ENCODE measurements around the gene PCDH9.

Gene PCDH9

GRCh38 chr13:66759919-66760318 is 470.2 kb downstream of the PCDH9 start:
- no peak for DNase-seq (ENCODE audit: low read depth)
- H3K4me3 ChIP-seq (ENCODE audit: low read depth, low read length) = no peak overlapping the region
- TF ChIP-seq, protein P1, sequence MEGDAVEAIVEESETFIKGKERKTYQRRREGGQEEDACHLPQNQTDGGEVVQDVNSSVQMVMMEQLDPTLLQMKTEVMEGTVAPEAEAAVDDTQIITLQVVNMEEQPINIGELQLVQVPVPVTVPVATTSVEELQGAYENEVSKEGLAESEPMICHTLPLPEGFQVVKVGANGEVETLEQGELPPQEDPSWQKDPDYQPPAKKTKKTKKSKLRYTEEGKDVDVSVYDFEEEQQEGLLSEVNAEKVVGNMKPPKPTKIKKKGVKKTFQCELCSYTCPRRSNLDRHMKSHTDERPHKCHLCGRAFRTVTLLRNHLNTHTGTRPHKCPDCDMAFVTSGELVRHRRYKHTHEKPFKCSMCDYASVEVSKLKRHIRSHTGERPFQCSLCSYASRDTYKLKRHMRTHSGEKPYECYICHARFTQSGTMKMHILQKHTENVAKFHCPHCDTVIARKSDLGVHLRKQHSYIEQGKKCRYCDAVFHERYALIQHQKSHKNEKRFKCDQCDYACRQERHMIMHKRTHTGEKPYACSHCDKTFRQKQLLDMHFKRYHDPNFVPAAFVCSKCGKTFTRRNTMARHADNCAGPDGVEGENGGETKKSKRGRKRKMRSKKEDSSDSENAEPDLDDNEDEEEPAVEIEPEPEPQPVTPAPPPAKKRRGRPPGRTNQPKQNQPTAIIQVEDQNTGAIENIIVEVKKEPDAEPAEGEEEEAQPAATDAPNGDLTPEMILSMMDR (IDR thresholded peaks at IDR 0.05; ENCODE audit: low read depth, low read length) = no peak
- TF ChIP-seq POLR2A (IDR thresholded peaks at IDR 0.05; ENCODE audit: extremely low read depth, insufficient read length) = no peak
- no peak for TF ChIP-seq MYC (IDR thresholded peaks at IDR 0.05; ENCODE audit: low read depth, low read length)
- TF ChIP-seq MAX (IDR thresholded peaks at IDR 0.05; ENCODE audit: low read depth, low read length) = no peak

GRCh38 chr13:66751691-66752090 is 478.4 kb downstream of the PCDH9 start:
- no peak for TF ChIP-seq POLR2A (IDR thresholded peaks at IDR 0.05; ENCODE audit: extremely low read depth, insufficient read length)
- TF ChIP-seq, protein P1 (IDR thresholded peaks at IDR 0.05; ENCODE audit: low read depth, low read length) = no peak
- no peak for TF ChIP-seq MAX (IDR thresholded peaks at IDR 0.05; ENCODE audit: low read depth, low read length)
- no peak for TF ChIP-seq MYC (IDR thresholded peaks at IDR 0.05; ENCODE audit: low read depth, low read length)
- DNase-seq (ENCODE audit: low read depth) = no peak
- H3K4me3 ChIP-seq (ENCODE audit: low read depth, low read length) = no peak overlapping the region

DNA sequence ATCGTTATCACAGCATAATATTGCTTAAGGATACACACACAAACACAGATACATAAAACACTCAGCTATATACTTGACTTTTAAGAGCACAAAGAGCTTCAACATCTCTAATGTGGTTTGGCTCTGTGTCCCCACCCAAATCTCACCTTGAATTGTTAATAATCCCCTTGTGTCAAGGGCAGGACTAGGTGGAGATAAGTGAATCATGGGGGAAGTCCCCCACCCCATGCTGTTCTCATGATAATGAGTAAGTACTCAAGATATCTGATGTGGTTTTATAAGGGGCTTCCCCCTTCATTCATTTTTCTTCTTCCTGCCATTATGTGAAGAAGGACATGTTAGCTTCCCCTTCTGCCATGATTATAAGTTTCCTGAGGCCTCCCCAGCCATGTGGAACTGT is 481.4 kb downstream of the PCDH9 start:
- no peak for DNase-seq (ENCODE audit: low read depth)
- no peak overlapping the region for H3K4me3 ChIP-seq (ENCODE audit: low read depth, low read length)
- no peak for TF ChIP-seq MAX (IDR thresholded peaks at IDR 0.05; ENCODE audit: low read depth, low read length)
- TF ChIP-seq, protein P1 (IDR thresholded peaks at IDR 0.05; ENCODE audit: low read depth, low read length) = no peak
- no peak for TF ChIP-seq MYC (IDR thresholded peaks at IDR 0.05; ENCODE audit: low read depth, low read length)
- no peak for TF ChIP-seq POLR2A (IDR thresholded peaks at IDR 0.05; ENCODE audit: extremely low read depth, insufficient read length)

DNA sequence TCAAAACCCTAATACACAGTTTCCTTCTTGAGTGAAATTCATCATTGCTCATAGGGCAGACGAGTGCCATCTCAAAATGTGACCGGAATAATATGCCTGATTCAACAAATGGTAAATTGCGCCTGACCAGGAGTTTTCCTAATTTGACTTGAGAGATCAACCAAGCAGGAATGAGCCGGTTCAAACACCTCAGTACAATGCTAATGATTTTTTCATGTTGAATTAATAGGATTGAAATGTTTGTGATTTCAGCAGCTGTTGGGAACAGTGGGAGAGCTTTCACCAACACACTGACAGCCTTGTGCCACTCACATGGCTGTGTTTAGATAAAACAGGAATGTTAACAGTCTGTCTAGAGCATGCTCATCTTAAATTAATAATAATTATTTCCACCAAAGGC is 484.8 kb downstream of the PCDH9 start:
- no peak for DNase-seq (ENCODE audit: low read depth)
- TF ChIP-seq POLR2A (IDR thresholded peaks at IDR 0.05; ENCODE audit: extremely low read depth, insufficient read length) = no peak
- TF ChIP-seq MAX (IDR thresholded peaks at IDR 0.05; ENCODE audit: low read depth, low read length) = no peak
- TF ChIP-seq, protein P1 (IDR thresholded peaks at IDR 0.05; ENCODE audit: low read depth, low read length) = no peak
- no peak for TF ChIP-seq MYC (IDR thresholded peaks at IDR 0.05; ENCODE audit: low read depth, low read length)
- H3K4me3 ChIP-seq (ENCODE audit: low read depth, low read length) = no peak overlapping the region

DNA sequence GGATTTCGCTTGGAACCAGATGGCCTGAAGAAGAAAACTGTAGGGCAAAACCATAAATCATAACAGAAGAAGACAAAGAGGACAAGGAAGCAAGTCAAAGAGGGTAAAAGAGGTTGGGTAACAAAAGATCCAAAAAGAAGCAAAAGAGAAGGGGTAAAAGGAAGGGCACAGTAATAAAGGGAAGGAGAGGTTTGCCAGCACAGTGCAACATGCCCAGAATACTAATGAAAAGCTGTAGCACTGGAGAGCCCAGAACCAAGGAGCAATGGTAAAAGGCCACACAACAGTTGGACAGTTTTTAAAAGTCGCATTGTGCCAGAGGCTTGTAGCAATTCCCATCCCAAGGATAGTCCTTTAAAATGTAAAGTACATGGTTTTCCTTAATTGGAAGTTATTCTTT is 506.6 kb downstream of the PCDH9 start:
- no peak for DNase-seq (ENCODE audit: low read depth)
- H3K4me3 ChIP-seq (ENCODE audit: low read depth, low read length) = no peak overlapping the region
- TF ChIP-seq POLR2A (IDR thresholded peaks at IDR 0.05; ENCODE audit: extremely low read depth, insufficient read length) (no peak), MAX (IDR thresholded peaks at IDR 0.05; ENCODE audit: low read depth, low read length) (no peak), MYC (IDR thresholded peaks at IDR 0.05; ENCODE audit: low read depth, low read length) (no peak)
- TF ChIP-seq, protein P1 (IDR thresholded peaks at IDR 0.05; ENCODE audit: low read depth, low read length) = no peak

GRCh38 chr13:66716538-66716937 is 513.6 kb downstream of the PCDH9 start:
- TF ChIP-seq MAX (IDR thresholded peaks at IDR 0.05; ENCODE audit: low read depth, low read length) (no peak), MYC (IDR thresholded peaks at IDR 0.05; ENCODE audit: low read depth, low read length) (no peak), POLR2A (IDR thresholded peaks at IDR 0.05; ENCODE audit: extremely low read depth, insufficient read length) (no peak)
- TF ChIP-seq, protein P1 (IDR thresholded peaks at IDR 0.05; ENCODE audit: low read depth, low read length) = no peak
- H3K4me3 ChIP-seq (ENCODE audit: low read depth, low read length) = no peak overlapping the region
- no peak for DNase-seq (ENCODE audit: low read depth)
